HUES48 (cell line): ENCODE measurements around the gene ACOXL.

Experiments used
- H3K27ac ChIP-seq: one replicate; pipeline ENCODE4 v1.7.0; 2013; ENCODE audit warnings: low read depth, low read length, inconsistent platforms
- H3K27me3 ChIP-seq: 2 replicates; pipeline ENCODE4 v1.6.1; 2013; ENCODE audit warnings: mild to moderate bottlenecking, low read length; ENCODE audit not compliant: control insufficient read depth, insufficient read depth
- H3K36me3 ChIP-seq: 2 replicates; pipeline ENCODE4 v1.6.1; 2013; ENCODE audit warnings: low read length; ENCODE audit not compliant: control insufficient read depth, insufficient read depth
- H3K4me1 ChIP-seq: 2 replicates; pipeline ENCODE4 v1.6.1; 2013; ENCODE audit warnings: mild to moderate bottlenecking, low read length; ENCODE audit not compliant: control insufficient read depth, insufficient read depth
- H3K4me3 ChIP-seq: 2 replicates; pipeline ENCODE4 v1.5.1; 2013; ENCODE audit warnings: mild to moderate bottlenecking, low read depth, low read length
- H3K9ac ChIP-seq: 2 replicates; pipeline ENCODE4 v1.6.1; 2013; ENCODE audit warnings: mild to moderate bottlenecking, low read depth, low read length, moderate library complexity
- H3K9me3 ChIP-seq: 2 replicates; pipeline ENCODE4 v1.6.1; 2013; ENCODE audit warnings: low read length; ENCODE audit not compliant: control insufficient read depth, insufficient read depth

ACOXL gene

GRCh38 chr2:111050701-111051376 lies 318.5 kb downstream of the ACOXL start:
- Histone ChIP-seq H3K27me3 (no peaks in the 10 kb centered on the region), H3K9me3 (no peaks in the 10 kb centered on the region), H3K4me3 (no peak overlapping the region), H3K4me1 (no peaks in the 10 kb centered on the region), H3K36me3 (no peaks in the 10 kb centered on the region), H3K9ac (no peak overlapping the region), H3K27ac (no peak overlapping the region)

GRCh38 chr2:111052621-111053020 lies 320.2 kb downstream of the ACOXL start:
- Histone ChIP-seq H3K9ac (no peak overlapping the region), H3K36me3 (no peaks in the 10 kb centered on the region), H3K9me3 (no peaks in the 10 kb centered on the region), H3K27ac (no peak overlapping the region), H3K27me3 (no peaks in the 10 kb centered on the region), H3K4me1 (no peaks in the 10 kb centered on the region), H3K4me3 (no peak overlapping the region)

- no peak overlapping the region for H3K4me3 ChIP-seq
- no peaks in the 10 kb centered on the region for H3K4me1 ChIP-seq
- H3K27ac ChIP-seq, result no peak overlapping the region
- no peak overlapping the region for H3K9ac ChIP-seq
- no peaks in the 10 kb centered on the region for H3K9me3 ChIP-seq
- H3K36me3 ChIP-seq, result no peaks in the 10 kb centered on the region
- H3K27me3 ChIP-seq, result no peaks in the 10 kb centered on the region
Measured at GRCh38 chr2:111053266-111053665, 320.9 kb downstream of the ACOXL start.

DNA sequence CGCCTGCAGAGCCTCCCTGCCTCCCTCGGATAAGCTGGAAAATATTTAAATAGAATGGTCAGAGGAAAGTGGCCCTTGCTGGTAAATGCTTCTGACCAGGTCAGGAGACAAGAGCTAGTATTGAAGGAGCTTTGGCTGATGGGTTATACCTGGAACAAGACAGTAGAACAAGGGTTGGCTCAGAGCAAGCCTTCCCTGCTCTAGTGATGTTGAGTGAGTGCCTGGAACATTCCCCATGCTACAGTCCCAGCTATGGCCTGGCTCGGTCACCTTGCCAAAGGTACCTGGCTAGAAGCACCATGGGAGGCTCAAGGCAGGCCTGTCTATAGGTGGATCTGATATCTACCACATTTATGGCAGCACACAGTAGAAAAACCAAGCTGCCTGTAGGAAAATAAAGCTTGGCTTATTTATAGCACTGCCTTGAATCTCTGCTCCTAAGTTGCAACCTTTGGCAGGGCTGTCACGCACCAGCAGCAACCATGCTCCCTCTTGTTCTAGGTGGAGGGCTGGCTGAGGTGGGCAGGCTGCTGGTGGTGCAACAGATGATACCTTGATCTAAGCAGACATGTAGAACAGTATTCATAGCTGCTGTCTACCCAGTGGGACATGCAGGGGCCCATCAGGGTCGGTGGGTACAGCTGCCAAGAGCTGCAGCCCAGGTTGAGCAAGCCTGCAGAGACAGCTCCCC lies 321.6 kb downstream of the ACOXL start:
- no peak overlapping the region for H3K9ac ChIP-seq
- no peaks in the 10 kb centered on the region for H3K27me3 ChIP-seq
- no peak overlapping the region for H3K27ac ChIP-seq
- no peaks in the 10 kb centered on the region for H3K9me3 ChIP-seq
- no peaks in the 10 kb centered on the region for H3K36me3 ChIP-seq
- no peaks in the 10 kb centered on the region for H3K4me1 ChIP-seq
- no peak overlapping the region for H3K4me3 ChIP-seq

DNA sequence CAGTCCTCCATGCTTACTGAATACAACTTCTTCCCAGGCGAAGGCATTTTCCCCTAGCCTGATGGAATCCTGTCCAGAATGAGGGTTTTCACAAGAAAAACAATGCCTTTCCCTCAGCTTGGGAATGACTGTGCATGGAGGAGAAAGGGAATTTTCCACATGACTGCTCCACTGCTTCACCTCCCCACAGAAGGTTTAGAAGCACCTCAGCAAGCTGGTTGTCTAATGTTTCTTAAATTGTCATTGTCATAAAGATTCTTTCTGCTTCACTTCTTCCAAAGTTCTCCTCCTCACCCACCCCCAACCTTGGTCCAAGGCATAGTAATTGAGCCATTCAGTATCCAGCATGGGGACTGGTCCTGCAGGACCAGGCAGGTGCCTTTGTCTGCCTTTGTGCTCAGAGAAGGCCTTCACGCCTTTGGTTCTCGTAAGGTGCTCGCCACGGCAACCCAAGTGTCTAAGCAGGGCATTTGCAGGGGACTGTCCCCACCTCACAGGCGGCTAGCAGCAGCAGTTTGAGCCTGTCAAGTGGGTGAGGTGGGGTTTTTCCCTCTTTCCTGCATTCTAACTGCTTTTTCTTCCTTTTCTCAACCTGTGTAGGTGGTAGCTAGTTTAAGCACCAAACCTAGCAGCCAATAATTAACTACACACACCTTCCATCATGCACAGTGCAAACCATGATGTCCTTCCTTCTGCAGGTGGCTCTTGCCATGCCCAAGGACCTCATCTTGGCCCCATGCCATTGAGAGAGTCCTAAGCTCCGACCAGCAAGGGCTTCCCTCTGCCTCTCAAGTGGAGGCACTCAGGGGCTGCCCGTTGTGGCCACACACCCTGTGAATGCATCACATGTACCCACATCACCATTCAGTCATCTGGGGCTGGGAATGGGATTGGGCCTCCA lies 322.7 kb downstream of the ACOXL start:
- Histone ChIP-seq H3K27me3 (no peaks in the 10 kb centered on the region), H3K4me3 (no peak overlapping the region), H3K36me3 (no peaks in the 10 kb centered on the region)

DNA sequence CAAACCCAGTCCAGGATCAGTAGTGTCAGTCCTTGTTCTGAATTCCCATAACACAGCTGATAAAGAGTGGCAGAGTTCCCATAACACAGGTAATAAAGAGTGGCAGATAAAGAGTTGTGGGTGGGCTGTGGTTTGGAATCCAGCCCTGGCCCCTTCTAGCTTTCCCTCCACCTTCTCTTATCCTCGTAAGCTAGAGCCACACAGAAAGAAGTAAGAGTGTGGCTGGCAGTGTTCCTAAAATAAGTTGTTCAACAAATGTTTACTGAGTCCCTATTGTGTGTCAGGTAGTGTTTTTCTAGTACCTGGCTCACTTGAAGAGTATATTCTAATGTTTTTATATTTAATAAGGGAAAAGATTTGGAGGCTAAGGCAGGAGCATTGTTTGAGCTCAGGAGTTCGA lies 323.4 kb downstream of the ACOXL start:
- Histone ChIP-seq H3K4me1 (no peaks in the 10 kb centered on the region), H3K9me3 (no peaks in the 10 kb centered on the region), H3K27ac (no peak overlapping the region), H3K4me3 (no peak overlapping the region), H3K27me3 (no peaks in the 10 kb centered on the region), H3K36me3 (no peaks in the 10 kb centered on the region), H3K9ac (no peak overlapping the region)

More for the DNA sequence above, 322.7 kb downstream of the ACOXL start:
- H3K9me3 ChIP-seq, result no peaks in the 10 kb centered on the region
- no peak overlapping the region for H3K27ac ChIP-seq
- H3K9ac ChIP-seq, result no peak overlapping the region; the same call in 1 of the 2 replicates
- H3K4me1 ChIP-seq, result no peaks in the 10 kb centered on the region

DNA sequence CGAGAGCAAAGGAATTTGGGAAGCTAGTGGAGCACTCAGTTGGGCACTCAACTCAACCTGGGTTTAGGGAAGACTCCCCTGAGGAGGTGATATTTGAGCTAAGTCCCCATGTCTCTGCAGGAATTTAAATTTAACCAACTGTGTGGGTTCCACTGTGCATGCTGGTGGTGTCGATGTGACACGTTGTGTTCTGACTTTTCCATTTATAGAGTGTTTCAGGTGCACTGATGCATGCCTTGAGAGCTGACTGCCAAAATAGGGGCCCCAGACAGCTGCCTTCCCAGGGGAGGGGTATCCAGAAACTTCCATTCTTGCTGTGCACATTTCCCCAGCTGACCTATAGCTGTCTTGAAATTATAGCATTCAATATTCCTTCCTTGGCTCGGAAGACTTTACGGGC lies 324.7 kb downstream of the ACOXL start:
- H3K4me1 ChIP-seq, result no peaks in the 10 kb centered on the region
- no peaks in the 10 kb centered on the region for H3K36me3 ChIP-seq
- no peak overlapping the region for H3K4me3 ChIP-seq
- no peaks in the 10 kb centered on the region for H3K27me3 ChIP-seq
- no peak overlapping the region for H3K9ac ChIP-seq
- no peak overlapping the region for H3K27ac ChIP-seq
- H3K9me3 ChIP-seq, result no peaks in the 10 kb centered on the region

GRCh38 chr2:111057721-111058120 lies 325.3 kb downstream of the ACOXL start:
- Histone ChIP-seq H3K27ac (no peak overlapping the region), H3K9ac (no peak overlapping the region), H3K4me3 (no peak overlapping the region), H3K27me3 (no peaks in the 10 kb centered on the region), H3K4me1 (no peaks in the 10 kb centered on the region), H3K36me3 (no peaks in the 10 kb centered on the region), H3K9me3 (no peaks in the 10 kb centered on the region)

- Histone ChIP-seq H3K27ac (no peak overlapping the region), H3K4me1 (no peaks in the 10 kb centered on the region), H3K27me3 (no peaks in the 10 kb centered on the region), H3K9ac (no peak overlapping the region), H3K36me3 (no peaks in the 10 kb centered on the region), H3K9me3 (no peaks in the 10 kb centered on the region), H3K4me3 (no peak overlapping the region)
Measured at GRCh38 chr2:111058264-111058663, 325.9 kb downstream of the ACOXL start.

- H3K9ac ChIP-seq, result no peak overlapping the region
- no peaks in the 10 kb centered on the region for H3K4me1 ChIP-seq
- H3K36me3 ChIP-seq, result no peaks in the 10 kb centered on the region
- no peaks in the 10 kb centered on the region for H3K27me3 ChIP-seq
- no peak overlapping the region for H3K4me3 ChIP-seq
- H3K27ac ChIP-seq, result no peak overlapping the region
- no peaks in the 10 kb centered on the region for H3K9me3 ChIP-seq
Measured at GRCh38 chr2:111061191-111061590, 328.8 kb downstream of the ACOXL start.

DNA sequence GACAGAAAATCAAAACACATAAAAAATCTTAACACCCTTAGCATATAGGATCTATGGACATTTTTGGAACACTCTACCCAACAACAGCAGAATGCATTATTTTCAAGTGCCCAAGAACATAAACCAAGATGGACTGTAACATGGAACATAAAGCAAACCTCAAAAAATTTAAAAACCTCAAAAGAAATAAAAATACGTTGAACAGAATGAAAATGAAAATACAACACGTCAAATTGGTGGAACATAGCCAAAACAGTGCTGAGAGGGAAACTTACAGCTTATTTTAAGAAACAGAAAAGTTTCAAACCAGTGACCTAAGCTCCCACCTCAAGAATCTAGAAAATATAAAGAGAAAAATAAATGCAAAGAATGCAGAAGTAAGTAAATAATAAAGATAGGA lies 330.0 kb downstream of the ACOXL start:
- Histone ChIP-seq H3K27me3 (no peaks in the 10 kb centered on the region), H3K27ac (no peak overlapping the region), H3K4me3 (no peak overlapping the region), H3K36me3 (no peaks in the 10 kb centered on the region), H3K9me3 (no peaks in the 10 kb centered on the region), H3K9ac (no peak overlapping the region), H3K4me1 (no peaks in the 10 kb centered on the region)
